ENCODE results near the gene SELL.
"Not testable (repeated sequence)": the region's sequence is repeated elsewhere in the genome, so short reads cannot be mapped to it uniquely, and the experiment has no call there.

- not testable (repeated sequence) for TF ChIP-seq CTCF (conservative IDR thresholded peaks at IDR 0.05; ENCODE audit: low read depth in 2 of 2); POLR2AphosphoS5 (IDR thresholded peaks at IDR 0.05; ENCODE audit: low read depth); EZH2 (IDR thresholded peaks at IDR 0.05; ENCODE audit: low read depth, unreplicated experiment); CREB1 (CRISPR knock-in tag; IDR thresholded peaks at IDR 0.05; ENCODE audit: low read depth); EZH2phosphoT487 (IDR thresholded peaks at IDR 0.05; ENCODE audit: unreplicated experiment); REST (IDR thresholded peaks at IDR 0.05; ENCODE audit: unreplicated experiment); ZNF114 (CRISPR knock-in tag; IDR thresholded peaks at IDR 0.05)
Observed at GRCh38 chr1:169658777-169659176, 52.6 kb downstream of the SELL start.

All from GM23338 (cell line).